Vagina (tissue), 2 donors: Measurements from ENCODE around the gene SFI1. TPM values are rescaled to one million over a fixed set of nuclear protein-coding genes. Genes with fewer than 3 reads are reported as not detected.
"Not testable (repeated sequence)": the region's sequence is repeated elsewhere in the genome, so short reads cannot be mapped to it uniquely, and the experiment has no call there.

Source experiments
- DNase-seq, 2 donors: peaks; one replicate each; pipeline ENCODE4 v3.0.0-alpha.2; 2017; ENCODE audit errors: extremely low spot score in 2 of 2
- H3K27ac ChIP-seq: fragments of 200-600 bp; sonication (generic); one replicate; pipeline ENCODE4 v1.5.1; 2019
- H3K27me3 ChIP-seq: fragments of 200-600 bp; sonication (generic); one replicate; pipeline ENCODE4 v1.5.1; 2019
- H3K36me3 ChIP-seq, 2 donors: fragments of 200-600 bp; sonication (generic); one replicate each; pipeline ENCODE4 v1.5.1; 2017 to 2019
- H3K4me1 ChIP-seq: fragments of 200-600 bp; sonication (generic); one replicate; pipeline ENCODE4 v1.5.1; 2019
- H3K4me3 ChIP-seq, 2 donors: fragments of 200-600 bp; sonication (generic); 1 replicate in 1 of 2; 2 replicates in 1 of 2; pipeline ENCODE4 v1.5.1; 2016 to 2019
- H3K9me3 ChIP-seq: fragments of 200-600 bp; sonication (generic); one replicate; pipeline ENCODE4 v1.5.1; 2019
- CTCF ChIP-seq, 3 experiments: fragments of 450-650 bp in 2 of 3; fragments of 200-600 bp in 1 of 3; sonication (generic) in 1 of 3; IDR thresholded peaks; one replicate each; pipeline ENCODE4 v1.5.1; 2017 to 2019; ENCODE audit warnings: antibody characterized with exemption in 3 of 3, mild to moderate bottlenecking in 2 of 3, moderate library complexity in 2 of 3
- POLR2A ChIP-seq, 2 donors: fragments of 450-650 bp; IDR thresholded peaks; one replicate each; pipeline ENCODE4 v1.6.1; 2017; ENCODE audit warnings: antibody characterized with exemption in 2 of 2, mild to moderate bottlenecking in 2 of 2, moderate library complexity in 2 of 2
- POLR2AphosphoS5 ChIP-seq, 2 donors: sonication (generic); formaldehyde crosslinking; IDR thresholded peaks; one replicate each; pipeline ENCODE4 v1.9.0; 2017; ENCODE audit warnings: antibody characterized with exemption in 2 of 2, mild to moderate bottlenecking in 2 of 2, low read depth in 1 of 2; ENCODE audit not compliant: insufficient read depth in 1 of 2
- intact Hi-C: fragments of 100-400 bp; cut with DNase I; formaldehyde crosslinking; loops from one replicate; pipeline ENCODE4 v1.15.1; 2023
- total RNA-seq: library from RNA; depleted of rRNA; stranded (reverse); fragments of >200 nt; gene quantifications from one replicate; pipeline ENCODE4 v1.2.3, GENCODE V29; 2016

SFI1 gene
- total RNA-seq, 1 donor from 2014 or later, result 33.6 TPM

GRCh38 chr22:31533374-31533773 lies 37.0 kb downstream of the SFI1 start:
- H3K4me1 ChIP-seq, result no peaks in the 10 kb centered on the region
- DNase-seq, result no peak
- no peak overlapping the region for H3K4me3 ChIP-seq
- no peak overlapping the region for H3K27ac ChIP-seq
- no peaks in the 10 kb centered on the region for H3K27me3 ChIP-seq
- TF ChIP-seq CTCF (IDR thresholded peaks at IDR 0.05) (no peak), POLR2A (IDR thresholded peaks at IDR 0.05) (no peak), POLR2AphosphoS5 (IDR thresholded peaks at IDR 0.05; ENCODE audit: insufficient read depth in 1 of 2, low read depth in 1 of 2) (no peak)
- H3K9me3 ChIP-seq, result no peaks in the 10 kb centered on the region
- intact Hi-C loops, result no loop called here
- H3K36me3 ChIP-seq, result no peaks in the 10 kb centered on the region

GRCh38 chr22:31537019-31537535 lies 40.7 kb downstream of the SFI1 start:
- no peak for TF ChIP-seq POLR2AphosphoS5 (IDR thresholded peaks at IDR 0.05; ENCODE audit: insufficient read depth in 1 of 2, low read depth in 1 of 2)
- no peak for TF ChIP-seq CTCF (IDR thresholded peaks at IDR 0.05)
- TF ChIP-seq POLR2A (IDR thresholded peaks at IDR 0.05), result no peak
- Histone ChIP-seq H3K36me3 (no peaks in the 10 kb centered on the region), H3K27me3 (no peaks in the 10 kb centered on the region), H3K4me1 (no peaks in the 10 kb centered on the region), H3K27ac (no peak overlapping the region), H3K9me3 (no peaks in the 10 kb centered on the region), H3K4me3 (no peak overlapping the region)
- no peak for DNase-seq
- intact Hi-C loops, result no loop called here

GRCh38 chr22:31538815-31539214 lies 42.5 kb downstream of the SFI1 start:
- intact Hi-C loops, result no loop called here
- Histone ChIP-seq H3K27me3 (no peaks in the 10 kb centered on the region), H3K27ac (no peak overlapping the region), H3K4me1 (no peaks in the 10 kb centered on the region), H3K9me3 (no peaks in the 10 kb centered on the region), H3K4me3 (no peak overlapping the region), H3K36me3 (no peaks in the 10 kb centered on the region)
- TF ChIP-seq POLR2AphosphoS5 (IDR thresholded peaks at IDR 0.05; ENCODE audit: insufficient read depth in 1 of 2, low read depth in 1 of 2) (no peak), POLR2A (IDR thresholded peaks at IDR 0.05) (no peak), CTCF (IDR thresholded peaks at IDR 0.05) (no peak)
- no peak for DNase-seq

DNA sequence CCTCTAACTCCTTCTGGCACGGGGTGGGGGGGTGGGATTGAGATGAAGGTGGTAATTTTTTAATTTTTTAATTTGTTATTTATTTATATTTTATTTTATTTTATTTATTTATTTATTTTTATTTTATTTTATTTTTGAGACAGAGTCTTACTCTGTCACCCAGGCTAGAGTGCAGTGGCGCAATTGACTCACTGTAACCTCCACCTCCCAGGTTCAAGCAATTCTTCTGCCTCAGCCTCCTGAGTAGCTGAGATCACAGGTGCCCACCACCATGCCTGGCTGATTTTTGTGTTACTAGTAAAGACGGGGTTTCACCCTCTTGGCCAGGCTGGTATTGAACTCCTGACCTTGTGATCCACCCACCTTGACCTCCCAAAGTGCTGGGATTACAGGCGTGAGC lies 43.8 kb downstream of the SFI1 start:
- intact Hi-C loops, H3K4me3 ChIP-seq, H3K36me3 ChIP-seq, H3K27ac ChIP-seq, H3K27me3 ChIP-seq, DNase-seq, H3K9me3 ChIP-seq, H3K4me1 ChIP-seq: not testable (repeated sequence)

DNA sequence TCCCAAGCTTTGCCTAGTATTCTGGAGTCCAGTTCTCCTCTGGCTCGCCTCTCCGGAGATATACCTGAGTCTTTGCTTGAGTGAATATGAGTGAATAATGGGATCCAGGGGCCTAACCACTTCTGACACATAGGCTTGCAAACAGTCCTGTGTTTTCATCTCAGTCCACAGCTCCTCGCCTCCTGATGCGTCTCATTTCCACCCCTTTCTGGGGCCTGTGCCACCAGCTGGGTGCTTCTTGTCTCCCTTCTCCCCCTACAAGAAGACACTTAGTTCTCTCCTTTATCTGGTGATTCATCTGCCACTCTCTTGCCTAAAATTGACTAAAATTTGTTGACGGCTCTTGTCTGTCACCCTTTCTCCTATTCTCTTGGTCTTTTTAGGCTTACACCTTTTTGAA lies 44.6 kb downstream of the SFI1 start:
- H3K27ac ChIP-seq, result no peak overlapping the region
- H3K36me3 ChIP-seq, result no peaks in the 10 kb centered on the region
- TF ChIP-seq POLR2A (IDR thresholded peaks at IDR 0.05), result no peak
- TF ChIP-seq CTCF (IDR thresholded peaks at IDR 0.05), result no peak
- TF ChIP-seq POLR2AphosphoS5 (IDR thresholded peaks at IDR 0.05; ENCODE audit: insufficient read depth in 1 of 2, low read depth in 1 of 2), result no peak
- no peak overlapping the region for H3K4me3 ChIP-seq
- H3K9me3 ChIP-seq, result no peaks in the 10 kb centered on the region
- no peaks in the 10 kb centered on the region for H3K27me3 ChIP-seq
- intact Hi-C loops, result no loop called here
- H3K4me1 ChIP-seq, result no peaks in the 10 kb centered on the region
- no peak for DNase-seq
